Measurements from ENCODE around the gene RNF157. TPM values are rescaled to one million over a fixed set of nuclear protein-coding genes. Genes with fewer than 3 reads are reported as not detected.

RNF157 gene
- total and polyA plus RNA-seq, 9 of the 15 experiments (the other 6 are each of a cell fraction or from before 2014, with no cell fraction given): 8.1 to 31.7 (median 20.8) TPM

DNA sequence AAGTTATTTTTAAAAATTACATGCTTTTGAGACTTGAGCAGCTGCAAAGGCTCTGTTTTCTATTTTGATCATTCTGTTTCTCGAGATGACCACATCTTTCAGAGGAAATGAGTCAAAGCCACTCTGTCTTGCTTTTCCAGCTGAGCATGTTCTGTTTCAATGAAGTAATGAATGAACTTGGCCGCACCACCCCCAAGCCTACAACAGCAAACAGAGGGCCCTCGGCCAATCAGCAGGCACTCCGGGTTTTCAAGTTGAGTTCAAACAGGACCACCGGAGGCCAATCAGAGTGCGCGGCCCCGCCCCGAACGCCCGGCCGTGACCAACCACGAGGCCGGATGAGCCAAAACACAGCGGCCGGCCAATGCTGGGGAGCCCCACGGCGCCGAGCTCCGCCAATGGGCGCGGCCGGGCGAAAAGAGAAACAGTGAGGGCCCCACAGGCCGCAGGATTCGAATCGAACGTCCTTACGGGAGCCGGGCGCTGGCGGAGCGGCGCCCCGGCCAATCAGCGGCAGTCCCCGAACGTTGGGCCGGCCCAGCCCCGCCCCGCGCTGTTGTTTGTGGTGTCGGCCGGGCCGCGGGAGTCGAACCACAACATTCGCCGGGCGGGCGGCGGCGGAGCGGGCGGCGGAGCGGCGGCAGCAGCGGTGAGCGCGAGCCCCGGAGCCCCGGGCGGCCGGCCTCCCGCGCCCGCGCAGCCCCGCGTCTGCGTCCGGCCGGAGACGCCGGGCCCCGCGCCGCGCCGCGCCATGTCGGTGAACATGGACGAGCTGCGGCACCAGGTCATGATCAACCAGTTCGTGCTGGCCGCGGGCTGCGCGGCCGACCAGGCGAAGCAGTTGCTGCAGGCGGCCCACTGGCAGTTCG, 24.7 kb upstream of the RNF157 start, which contains the start of gene UBALD2 (continued):
- TF ChIP-seq, protein P1, sequence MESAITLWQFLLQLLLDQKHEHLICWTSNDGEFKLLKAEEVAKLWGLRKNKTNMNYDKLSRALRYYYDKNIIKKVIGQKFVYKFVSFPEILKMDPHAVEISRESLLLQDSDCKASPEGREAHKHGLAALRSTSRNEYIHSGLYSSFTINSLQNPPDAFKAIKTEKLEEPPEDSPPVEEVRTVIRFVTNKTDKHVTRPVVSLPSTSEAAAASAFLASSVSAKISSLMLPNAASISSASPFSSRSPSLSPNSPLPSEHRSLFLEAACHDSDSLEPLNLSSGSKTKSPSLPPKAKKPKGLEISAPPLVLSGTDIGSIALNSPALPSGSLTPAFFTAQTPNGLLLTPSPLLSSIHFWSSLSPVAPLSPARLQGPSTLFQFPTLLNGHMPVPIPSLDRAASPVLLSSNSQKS (CRISPR knock-in tag; IDR thresholded peaks at IDR 0.05): no peak
- TF ChIP-seq ZFX (CRISPR knock-in tag; IDR thresholded peaks at IDR 0.05) (peak; percentile 62), TCF7L2 (IDR thresholded peaks at IDR 0.05; ENCODE audit: low read depth, low read length) (no peak), ASH1L (IDR thresholded peaks at IDR 0.05; ENCODE audit: borderline replicate concordance, low read depth, partially characterized antibody) (peak; percentile 98), SRF (CRISPR knock-in tag; IDR thresholded peaks at IDR 0.05) (peak in 1 of 2 experiments; percentile 52; a peak in 1 of 4 replicates), MTA3 (IDR thresholded peaks at IDR 0.05; ENCODE audit: borderline replicate concordance) (peak; percentile 75; the same call in 1 of the 2 replicates), ZNF197 (CRISPR knock-in tag; IDR thresholded peaks at IDR 0.05; ENCODE audit: low read depth) (peak; percentile 26; the same call in 1 of the 2 replicates), FOSL1 (tag; conservative IDR thresholded peaks at IDR 0.05) (peak; percentile 72), NRF1 (conservative IDR thresholded peaks at IDR 0.05 in 1 of 2, IDR thresholded peaks at IDR 0.05 in 1 of 2) (peak; percentile 83 to 85), ARNT (IDR thresholded peaks at IDR 0.05) (0 out of 4 replicates have a peak, but pooled peaks of 1 of the 2 experiments have one; percentile 2), ZBTB1 (CRISPR knock-in tag; IDR thresholded peaks at IDR 0.05; ENCODE audit: borderline replicate concordance, low read depth) (peak; percentile 95), ATF1 (CRISPR knock-in tag; IDR thresholded peaks at IDR 0.05) (no peak), ATF1 (tag; IDR thresholded peaks at IDR 0.05) (peak; percentile 90), ZNF24 (IDR thresholded peaks at IDR 0.05) (peak; percentile 100)
- TF ChIP-seq, protein P2, sequence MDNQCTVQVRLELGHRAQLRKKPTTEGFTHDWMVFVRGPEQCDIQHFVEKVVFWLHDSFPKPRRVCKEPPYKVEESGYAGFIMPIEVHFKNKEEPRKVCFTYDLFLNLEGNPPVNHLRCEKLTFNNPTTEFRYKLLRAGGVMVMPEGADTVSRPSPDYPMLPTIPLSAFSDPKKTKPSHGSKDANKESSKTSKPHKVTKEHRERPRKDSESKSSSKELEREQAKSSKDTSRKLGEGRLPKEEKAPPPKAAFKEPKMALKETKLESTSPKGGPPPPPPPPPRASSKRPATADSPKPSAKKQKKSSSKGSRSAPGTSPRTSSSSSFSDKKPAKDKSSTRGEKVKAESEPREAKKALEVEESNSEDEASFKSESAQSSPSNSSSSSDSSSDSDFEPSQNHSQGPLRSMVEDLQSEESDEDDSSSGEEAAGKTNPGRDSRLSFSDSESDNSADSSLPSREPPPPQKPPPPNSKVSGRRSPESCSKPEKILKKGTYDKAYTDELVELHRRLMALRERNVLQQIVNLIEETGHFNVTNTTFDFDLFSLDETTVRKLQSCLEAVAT (IDR thresholded peaks at IDR 0.05): peak in 1 of 2 experiments; percentile 97; a peak in 2 of 4 replicates
- TF ChIP-seq, protein P3, sequence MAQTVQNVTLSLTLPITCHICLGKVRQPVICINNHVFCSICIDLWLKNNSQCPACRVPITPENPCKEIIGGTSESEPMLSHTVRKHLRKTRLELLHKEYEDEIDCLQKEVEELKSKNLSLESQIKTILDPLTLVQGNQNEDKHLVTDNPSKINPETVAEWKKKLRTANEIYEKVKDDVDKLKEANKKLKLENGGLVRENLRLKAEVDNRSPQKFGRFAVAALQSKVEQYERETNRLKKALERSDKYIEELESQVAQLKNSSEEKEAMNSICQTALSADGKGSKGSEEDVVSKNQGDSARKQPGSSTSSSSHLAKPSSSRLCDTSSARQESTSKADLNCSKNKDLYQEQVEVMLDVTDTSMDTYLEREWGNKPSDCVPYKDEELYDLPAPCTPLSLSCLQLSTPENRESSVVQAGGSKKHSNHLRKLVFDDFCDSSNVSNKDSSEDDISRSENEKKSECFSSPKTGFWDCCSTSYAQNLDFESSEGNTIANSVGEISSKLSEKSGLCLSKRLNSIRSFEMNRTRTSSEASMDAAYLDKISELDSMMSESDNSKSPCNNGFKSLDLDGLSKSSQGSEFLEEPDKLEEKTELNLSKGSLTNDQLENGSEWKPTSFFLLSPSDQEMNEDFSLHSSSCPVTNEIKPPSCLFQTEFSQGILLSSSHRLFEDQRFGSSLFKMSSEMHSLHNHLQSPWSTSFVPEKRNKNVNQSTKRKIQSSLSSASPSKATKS (CRISPR knock-in tag; IDR thresholded peaks at IDR 0.05): no peak
- TF ChIP-seq, protein P4, sequence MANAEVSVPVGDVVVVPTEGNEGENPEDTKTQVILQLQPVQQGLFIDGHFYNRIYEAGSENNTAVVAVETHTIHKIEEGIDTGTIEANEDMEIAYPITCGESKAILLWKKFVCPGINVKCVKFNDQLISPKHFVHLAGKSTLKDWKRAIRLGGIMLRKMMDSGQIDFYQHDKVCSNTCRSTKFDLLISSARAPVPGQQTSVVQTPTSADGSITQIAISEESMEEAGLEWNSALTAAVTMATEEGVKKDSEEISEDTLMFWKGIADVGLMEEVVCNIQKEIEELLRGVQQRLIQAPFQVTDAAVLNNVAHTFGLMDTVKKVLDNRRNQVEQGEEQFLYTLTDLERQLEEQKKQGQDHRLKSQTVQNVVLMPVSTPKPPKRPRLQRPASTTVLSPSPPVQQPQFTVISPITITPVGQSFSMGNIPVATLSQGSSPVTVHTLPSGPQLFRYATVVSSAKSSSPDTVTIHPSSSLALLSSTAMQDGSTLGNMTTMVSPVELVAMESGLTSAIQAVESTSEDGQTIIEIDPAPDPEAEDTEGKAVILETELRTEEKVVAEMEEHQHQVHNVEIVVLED (CRISPR knock-in tag; IDR thresholded peaks at IDR 0.05): peak; percentile 61
- TF ChIP-seq, protein P5, sequence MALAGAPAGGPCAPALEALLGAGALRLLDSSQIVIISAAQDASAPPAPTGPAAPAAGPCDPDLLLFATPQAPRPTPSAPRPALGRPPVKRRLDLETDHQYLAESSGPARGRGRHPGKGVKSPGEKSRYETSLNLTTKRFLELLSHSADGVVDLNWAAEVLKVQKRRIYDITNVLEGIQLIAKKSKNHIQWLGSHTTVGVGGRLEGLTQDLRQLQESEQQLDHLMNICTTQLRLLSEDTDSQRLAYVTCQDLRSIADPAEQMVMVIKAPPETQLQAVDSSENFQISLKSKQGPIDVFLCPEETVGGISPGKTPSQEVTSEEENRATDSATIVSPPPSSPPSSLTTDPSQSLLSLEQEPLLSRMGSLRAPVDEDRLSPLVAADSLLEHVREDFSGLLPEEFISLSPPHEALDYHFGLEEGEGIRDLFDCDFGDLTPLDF (CRISPR knock-in tag; IDR thresholded peaks at IDR 0.05): 0 out of 2 replicates have a peak, but pooled peaks have one; percentile 37
